IPS-18c (cell line): ENCODE results near the gene SETD1A.
"Not testable (repeated sequence)": the region's sequence is repeated elsewhere in the genome, so short reads cannot be mapped to it uniquely, and the experiment has no call there.

Experiments
- H3K4me3 ChIP-seq: 2 replicates; pipeline ENCODE4 v1.7.0; 2013; ENCODE audit warnings: low read depth, mild to moderate bottlenecking, low read length, moderate library complexity; ENCODE audit not compliant: insufficient read depth
- H3K9me3 ChIP-seq: one replicate; pipeline ENCODE4 v1.6.1; 2013; ENCODE audit warnings: mild to moderate bottlenecking, low read length, moderate library complexity; ENCODE audit not compliant: control insufficient read depth, insufficient read depth

The SETD1A gene

DNA sequence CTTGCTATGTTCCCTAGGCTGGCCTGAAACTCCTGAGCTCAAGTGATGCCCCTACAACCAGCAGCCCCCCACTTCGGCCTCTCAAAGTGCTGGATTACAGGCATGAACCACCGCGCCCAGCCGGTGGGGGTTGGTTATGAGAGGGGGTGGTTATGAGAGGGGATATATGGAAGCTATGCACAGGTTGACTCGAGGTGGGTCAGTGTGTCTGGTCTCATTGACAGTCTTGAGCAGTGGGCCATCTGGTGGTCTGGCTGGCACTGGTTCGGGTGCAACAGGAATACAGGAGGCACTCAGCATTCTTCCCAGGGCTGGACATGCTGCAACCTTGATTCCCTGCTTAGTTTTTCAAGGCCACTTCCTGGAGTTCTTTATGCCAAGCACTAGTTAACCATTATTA, 58.5 kb downstream of the SETD1A start:
- no peak overlapping the region for H3K4me3 ChIP-seq
- H3K9me3 ChIP-seq: peaks cover 3% of the 10 kb centered on the region

DNA sequence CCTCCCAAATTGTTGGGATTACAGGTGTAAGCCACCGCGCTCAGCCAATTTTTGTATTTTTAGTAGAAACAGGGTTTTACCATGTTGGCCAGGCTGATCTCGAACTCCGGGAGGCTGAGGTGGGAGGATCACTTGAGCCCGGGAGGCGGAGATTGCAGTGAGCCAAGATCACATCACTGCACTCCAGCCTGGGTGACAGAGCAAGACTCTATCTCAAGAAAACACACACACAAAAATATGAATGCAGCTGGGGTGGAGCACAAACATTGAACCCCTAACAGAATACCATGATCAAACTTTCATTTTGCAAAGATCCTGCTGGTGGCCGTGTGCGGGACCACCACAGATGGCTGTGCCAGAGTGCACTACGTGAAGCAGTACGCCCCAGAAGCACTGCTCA, 60.2 kb downstream of the SETD1A start:
- not testable (repeated sequence) for H3K9me3 ChIP-seq, H3K4me3 ChIP-seq

DNA sequence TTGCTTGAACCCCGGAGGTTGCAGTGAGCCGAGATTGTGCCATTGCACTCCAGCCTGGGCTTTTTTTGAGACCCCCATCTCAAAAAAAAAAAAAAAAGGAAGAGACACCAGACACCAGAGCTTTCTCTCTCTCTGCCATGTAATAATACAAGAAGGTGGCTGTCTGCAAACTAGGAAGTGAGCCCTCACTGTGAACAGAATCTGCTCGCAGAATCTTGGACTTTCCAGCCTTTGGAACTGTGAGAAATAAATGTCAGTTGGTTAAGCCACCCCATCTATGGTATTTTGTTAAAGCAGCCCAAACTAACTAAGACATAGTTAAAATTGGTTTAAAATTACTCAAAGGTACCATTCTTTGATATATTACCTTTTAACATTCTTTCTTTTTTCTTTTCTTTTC, 63.0 kb downstream of the SETD1A start:
- Histone ChIP-seq H3K4me3 (no peak overlapping the region), H3K9me3 (no peaks in the 10 kb centered on the region)

- H3K4me3 ChIP-seq: no peak overlapping the region
- no peaks in the 10 kb centered on the region for H3K9me3 ChIP-seq
These were observed 65.1 kb downstream of the SETD1A start for GRCh38 chr16:31022544-31023251.

DNA sequence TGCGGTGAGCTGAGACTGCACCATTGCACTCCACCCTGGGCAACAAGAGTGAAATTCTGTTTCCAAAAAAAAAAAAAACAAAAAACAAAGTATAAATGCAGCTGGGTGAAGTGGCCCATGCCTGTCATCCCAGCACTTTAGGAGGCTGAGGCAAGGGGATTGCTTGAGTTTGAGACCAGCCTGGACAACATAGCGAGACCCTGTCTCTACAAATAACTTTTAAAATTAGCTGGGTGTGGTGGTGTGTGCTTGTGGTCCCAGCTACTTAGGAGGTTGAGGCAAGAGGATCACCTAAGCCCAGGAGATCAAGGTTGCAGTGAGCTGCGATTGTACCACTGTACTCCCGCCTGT, 65.7 kb downstream of the SETD1A start:
- no peaks in the 10 kb centered on the region for H3K9me3 ChIP-seq
- H3K4me3 ChIP-seq: no peak overlapping the region

DNA sequence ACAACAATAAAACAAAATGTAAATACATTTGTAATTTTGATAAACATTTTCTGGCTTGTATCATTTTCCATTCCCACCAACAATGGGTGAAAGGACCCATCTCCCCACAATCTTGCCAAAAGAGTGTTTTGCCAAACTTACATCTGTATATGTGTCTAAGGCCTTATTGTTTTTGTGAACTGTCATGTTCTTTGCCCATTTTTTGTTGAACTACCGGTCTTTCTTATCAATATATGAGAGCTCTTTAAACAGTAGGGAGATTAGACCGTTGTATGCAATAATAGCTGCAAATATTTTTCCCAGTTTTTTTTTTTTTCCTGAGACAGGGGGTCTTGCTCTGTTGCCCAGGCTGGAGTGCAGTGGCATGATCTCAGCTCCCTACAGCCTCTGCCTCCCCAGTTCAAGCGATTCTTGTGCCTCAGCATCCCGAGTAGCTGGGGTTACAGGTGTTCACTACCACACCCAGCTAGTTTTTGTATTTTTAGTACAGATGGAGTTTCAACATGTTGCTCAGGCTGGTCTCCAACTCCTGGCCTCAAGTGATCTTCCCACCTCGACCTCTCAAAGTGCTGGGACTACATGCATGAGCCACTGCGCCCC, 66.2 kb downstream of the SETD1A start:
- Histone ChIP-seq H3K9me3 (no peaks in the 10 kb centered on the region), H3K4me3 (no peak overlapping the region)

DNA sequence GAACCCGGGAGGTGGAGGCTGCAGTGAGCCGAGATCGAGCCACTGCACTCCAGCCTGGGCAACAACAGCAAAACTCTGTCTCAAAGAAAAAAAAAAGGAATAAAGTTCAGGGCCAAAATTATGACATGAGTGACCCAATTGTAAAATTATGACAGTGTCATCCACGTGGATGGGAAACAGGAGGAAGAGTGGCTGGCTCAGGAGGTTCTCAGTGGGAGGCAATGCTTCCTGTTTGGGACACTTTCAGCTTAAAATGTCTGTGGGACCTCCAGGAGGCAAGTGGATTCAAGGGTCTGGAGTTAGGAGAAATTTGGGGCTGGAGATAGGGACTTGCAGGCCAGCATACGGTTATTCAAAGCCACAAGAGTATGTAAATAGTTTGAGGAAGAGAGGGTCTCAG, 67.8 kb downstream of the SETD1A start:
- Histone ChIP-seq H3K4me3 (no peak overlapping the region), H3K9me3 (no peaks in the 10 kb centered on the region)

GRCh38 chr16:31029272-31029671, 71.7 kb downstream of the SETD1A start:
- Histone ChIP-seq H3K9me3 (no peaks in the 10 kb centered on the region), H3K4me3 (no peak overlapping the region)

- no peaks in the 10 kb centered on the region for H3K9me3 ChIP-seq
- no peak overlapping the region for H3K4me3 ChIP-seq
These were observed 73.7 kb downstream of the SETD1A start for GRCh38 chr16:31031276-31031675.

- no peaks in the 10 kb centered on the region for H3K9me3 ChIP-seq
- peak within 1 kb of the TSS; percentile 100 for H3K4me3 ChIP-seq
These were observed 75.5 kb downstream of the SETD1A start, which contains the start of gene STX4 for GRCh38 chr16:31032736-31033708. STX4 (plus strand) TSS chr16:31033558; CDS start chr16:31033806, 248 bp downstream.

DNA sequence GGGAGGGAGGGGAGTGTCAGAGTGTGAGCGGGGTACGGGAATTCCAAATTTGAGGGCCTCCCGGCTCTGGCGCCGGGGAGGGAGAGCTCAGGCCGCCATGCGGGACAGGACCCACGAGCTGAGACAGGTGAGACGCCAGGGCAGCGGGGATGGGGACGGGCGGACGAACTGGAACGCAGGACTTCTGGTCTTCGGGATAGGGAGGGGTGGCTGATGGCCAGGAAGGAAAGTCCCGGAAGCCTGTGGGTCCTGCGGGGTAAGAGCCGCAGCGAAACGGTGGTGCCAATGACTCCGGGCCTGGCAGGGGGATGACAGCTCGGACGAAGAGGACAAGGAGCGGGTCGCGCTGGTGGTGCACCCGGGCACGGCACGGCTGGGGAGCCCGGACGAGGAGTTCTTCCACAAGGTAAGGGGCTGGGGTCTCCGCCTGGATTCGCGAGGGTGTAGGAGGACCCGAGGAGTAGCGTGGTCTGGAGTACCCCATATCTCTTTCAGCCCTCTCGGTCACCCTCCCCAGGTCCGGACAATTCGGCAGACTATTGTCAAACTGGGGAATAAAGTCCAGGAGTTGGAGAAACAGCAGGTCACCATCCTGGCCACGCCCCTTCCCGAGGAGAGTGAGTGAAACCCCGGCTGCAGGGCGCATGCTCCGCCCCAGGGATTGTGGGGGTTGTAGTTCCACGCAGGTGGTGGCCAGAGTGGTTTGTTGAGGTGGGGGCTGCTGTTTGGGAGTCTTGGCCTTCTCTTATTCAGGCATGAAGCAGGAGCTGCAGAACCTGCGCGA, 76.3 kb downstream of the SETD1A start:
- Histone ChIP-seq H3K4me3 (peak overlapping the region; percentile 100), H3K9me3 (no peaks in the 10 kb centered on the region)
